ENCODE data around the gene LRMDA.

The LRMDA gene

GRCh38 chr10:75716506-75716905 is 285.1 kb downstream of the LRMDA start:
- Histone ChIP-seq H3K27ac (ENCODE audit: low read depth, low read length) (no peak overlapping the region), H3K4me3 (ENCODE audit: insufficient read depth, low read length, poor library complexity, severe bottlenecking) (no peak overlapping the region), H2AFZ (ENCODE audit: low read depth, low read length, severe bottlenecking) (no peak overlapping the region), H4K20me1 (ENCODE audit: low read depth, low read length) (no peaks in the 10 kb centered on the region), H3K9me2 (replicated peaks; ENCODE audit: insufficient read depth, low read length) (no peaks in the 10 kb centered on the region), H3K4me2 (ENCODE audit: low read depth, low read length, poor library complexity, severe bottlenecking) (no peak overlapping the region), H3K9ac (ENCODE audit: low read length) (no peak overlapping the region), H3K27me3 (ENCODE audit: low read length) (peaks cover 2% of the 10 kb centered on the region; the same call in 1 of the 2 replicates), H3K79me2 (ENCODE audit: insufficient read depth, low read length) (no peaks in the 10 kb centered on the region), H3F3A (ENCODE audit: insufficient read depth) (no peaks in the 10 kb centered on the region), H3K36me3 (ENCODE audit: low read length) (no peaks in the 10 kb centered on the region), H3K9me3 (ENCODE audit: insufficient read depth, low read length) (no peaks in the 10 kb centered on the region)
- TF ChIP-seq CTCF (IDR thresholded peaks at IDR 0.05; ENCODE audit: insufficient read depth, low read length, poor library complexity, severe bottlenecking) (no peak), EZH2phosphoT487 (conservative IDR thresholded peaks at IDR 0.05; ENCODE audit: low read length) (no peak)

- Histone ChIP-seq H3K79me2 (ENCODE audit: insufficient read depth, low read length) (no peaks in the 10 kb centered on the region), H3K4me3 (ENCODE audit: insufficient read depth, low read length, poor library complexity, severe bottlenecking) (no peak overlapping the region), H4K20me1 (ENCODE audit: low read depth, low read length) (no peaks in the 10 kb centered on the region), H2AFZ (ENCODE audit: low read depth, low read length, severe bottlenecking) (no peak overlapping the region), H3K9me2 (replicated peaks; ENCODE audit: insufficient read depth, low read length) (no peaks in the 10 kb centered on the region), H3K9me3 (ENCODE audit: insufficient read depth, low read length) (no peaks in the 10 kb centered on the region), H3K27me3 (ENCODE audit: low read length) (peaks cover 3% of the 10 kb centered on the region; the same call in 1 of the 2 replicates), H3K27ac (ENCODE audit: low read depth, low read length) (no peak overlapping the region), H3K36me3 (ENCODE audit: low read length) (no peaks in the 10 kb centered on the region), H3K4me2 (ENCODE audit: low read depth, low read length, poor library complexity, severe bottlenecking) (no peak overlapping the region), H3F3A (ENCODE audit: insufficient read depth) (no peaks in the 10 kb centered on the region), H3K9ac (ENCODE audit: low read length) (no peak overlapping the region)
- TF ChIP-seq CTCF (IDR thresholded peaks at IDR 0.05; ENCODE audit: insufficient read depth, low read length, poor library complexity, severe bottlenecking) = no peak
- no peak for TF ChIP-seq EZH2phosphoT487 (conservative IDR thresholded peaks at IDR 0.05; ENCODE audit: low read length)
Measured at GRCh38 chr10:75717126-75717916, 285.9 kb downstream of the LRMDA start.

DNA sequence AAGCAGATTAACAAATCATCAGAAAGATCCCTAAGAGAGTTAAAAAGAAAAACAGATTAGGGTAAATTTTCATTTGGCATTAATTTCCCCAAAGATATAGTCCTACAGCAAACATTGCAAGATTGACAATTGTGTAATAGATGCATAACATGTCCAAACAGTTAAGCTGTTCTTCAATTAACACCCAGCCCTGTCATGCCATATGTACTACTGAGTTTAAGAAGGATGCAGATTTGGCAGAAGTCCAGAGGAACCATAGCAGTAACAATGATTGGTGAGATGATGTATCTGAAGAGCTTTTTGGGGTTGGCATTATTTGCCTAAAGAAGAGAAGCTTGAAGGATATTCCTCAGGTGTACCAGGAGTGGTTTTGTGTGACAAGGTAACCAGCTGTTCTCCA is 287.6 kb downstream of the LRMDA start:
- Histone ChIP-seq H3K27ac (ENCODE audit: low read depth, low read length) (no peak overlapping the region), H3K79me2 (ENCODE audit: insufficient read depth, low read length) (no peaks in the 10 kb centered on the region), H3K4me2 (ENCODE audit: low read depth, low read length, poor library complexity, severe bottlenecking) (no peak overlapping the region), H4K20me1 (ENCODE audit: low read depth, low read length) (no peaks in the 10 kb centered on the region), H3K9ac (ENCODE audit: low read length) (no peak overlapping the region), H3K9me2 (replicated peaks; ENCODE audit: insufficient read depth, low read length) (no peaks in the 10 kb centered on the region), H3K27me3 (ENCODE audit: low read length) (peaks cover 3% of the 10 kb centered on the region; the same call in 1 of the 2 replicates), H3K4me3 (ENCODE audit: insufficient read depth, low read length, poor library complexity, severe bottlenecking) (no peak overlapping the region), H2AFZ (ENCODE audit: low read depth, low read length, severe bottlenecking) (no peak overlapping the region), H3F3A (ENCODE audit: insufficient read depth) (no peaks in the 10 kb centered on the region), H3K9me3 (ENCODE audit: insufficient read depth, low read length) (no peaks in the 10 kb centered on the region), H3K36me3 (ENCODE audit: low read length) (no peaks in the 10 kb centered on the region)
- TF ChIP-seq CTCF (IDR thresholded peaks at IDR 0.05; ENCODE audit: insufficient read depth, low read length, poor library complexity, severe bottlenecking) (no peak), EZH2phosphoT487 (conservative IDR thresholded peaks at IDR 0.05; ENCODE audit: low read length) (no peak)

Data from SU-DHL-6 (cell line).